ENCODE results near the gene NDC1.
"Not testable (repeated sequence)": the region's sequence is repeated elsewhere in the genome, so short reads cannot be mapped to it uniquely, and the experiment has no call there.

The NDC1 gene

GRCh38 chr1:53822931-53823330 lies 15.2 kb downstream of the NDC1 start:
- no peak for DNase-seq (ENCODE audit: low read depth)

GRCh38 chr1:53821380-53821779 lies 16.7 kb downstream of the NDC1 start:
- DNase-seq (ENCODE audit: low read depth) = no peak

GRCh38 chr1:53819387-53819786 lies 18.7 kb downstream of the NDC1 start:
- no peak for DNase-seq (ENCODE audit: low read depth)

- not testable (repeated sequence) for DNase-seq (ENCODE audit: low read depth)
These were observed 21.5 kb downstream of the NDC1 start for GRCh38 chr1:53816584-53816983.

- not testable (repeated sequence) for DNase-seq (ENCODE audit: low read depth)
These were observed 22.6 kb downstream of the NDC1 start for GRCh38 chr1:53815484-53815883.

- no peak for DNase-seq (ENCODE audit: low read depth)
These were observed 26.7 kb downstream of the NDC1 start for GRCh38 chr1:53811414-53811851.

GRCh38 chr1:53810497-53810896 lies 27.6 kb downstream of the NDC1 start:
- no peak for DNase-seq (ENCODE audit: low read depth)

- no peak for DNase-seq (ENCODE audit: low read depth)
These were observed 28.1 kb downstream of the NDC1 start for GRCh38 chr1:53810007-53810406.

GRCh38 chr1:53807916-53808315 lies 30.2 kb downstream of the NDC1 start:
- no peak for DNase-seq (ENCODE audit: low read depth)

GRCh38 chr1:53804791-53805505 lies 33.1 kb downstream of the NDC1 start:
- no peak for DNase-seq (ENCODE audit: low read depth)

- DNase-seq (ENCODE audit: low read depth) = no peak
These were observed 33.9 kb downstream of the NDC1 start for GRCh38 chr1:53804181-53804580.

- no peak for DNase-seq (ENCODE audit: low read depth)
These were observed 37.5 kb downstream of the NDC1 start for GRCh38 chr1:53800621-53801020.

- no peak for DNase-seq (ENCODE audit: low read depth)
These were observed 39.0 kb downstream of the NDC1 start for GRCh38 chr1:53799141-53799540.

- no peak for DNase-seq (ENCODE audit: low read depth)
These were observed 45.3 kb downstream of the NDC1 start for GRCh38 chr1:53792806-53793205.

GRCh38 chr1:53787655-53788054 lies 50.4 kb downstream of the NDC1 start:
- no peak for DNase-seq (ENCODE audit: low read depth)

- DNase-seq (ENCODE audit: low read depth) = no peak
These were observed 55.0 kb downstream of the NDC1 start for GRCh38 chr1:53783056-53783455.

- no peak for DNase-seq (ENCODE audit: low read depth)
These were observed 56.4 kb downstream of the NDC1 start for GRCh38 chr1:53781654-53782053.

GRCh38 chr1:53777272-53777671 lies 60.8 kb downstream of the NDC1 start:
- no peak for DNase-seq (ENCODE audit: low read depth)

GRCh38 chr1:53771648-53772047 lies 66.4 kb downstream of the NDC1 start:
- DNase-seq (ENCODE audit: low read depth) = no peak

- no peak for DNase-seq (ENCODE audit: low read depth)
These were observed 68.3 kb downstream of the NDC1 start for GRCh38 chr1:53769780-53770179.

GRCh38 chr1:53769184-53769583 lies 68.9 kb downstream of the NDC1 start:
- no peak for DNase-seq (ENCODE audit: low read depth)

- no peak for DNase-seq (ENCODE audit: low read depth)
These were observed 71.2 kb downstream of the NDC1 start for GRCh38 chr1:53766831-53767405.

- DNase-seq (ENCODE audit: low read depth) = no peak
These were observed 71.8 kb downstream of the NDC1 start for GRCh38 chr1:53766194-53766742.

GRCh38 chr1:53765657-53766056 lies 72.4 kb downstream of the NDC1 start:
- DNase-seq (ENCODE audit: low read depth) = no peak

All from stimulated activated CD4-positive, alpha-beta T cell treated with anti-CD3 and anti-CD28 coated beads, Interleukin-2, amount 100 ng/mL, for 4 hours (primary cell).